ENCODE data around the gene OTUB2.

The OTUB2 gene

DNA sequence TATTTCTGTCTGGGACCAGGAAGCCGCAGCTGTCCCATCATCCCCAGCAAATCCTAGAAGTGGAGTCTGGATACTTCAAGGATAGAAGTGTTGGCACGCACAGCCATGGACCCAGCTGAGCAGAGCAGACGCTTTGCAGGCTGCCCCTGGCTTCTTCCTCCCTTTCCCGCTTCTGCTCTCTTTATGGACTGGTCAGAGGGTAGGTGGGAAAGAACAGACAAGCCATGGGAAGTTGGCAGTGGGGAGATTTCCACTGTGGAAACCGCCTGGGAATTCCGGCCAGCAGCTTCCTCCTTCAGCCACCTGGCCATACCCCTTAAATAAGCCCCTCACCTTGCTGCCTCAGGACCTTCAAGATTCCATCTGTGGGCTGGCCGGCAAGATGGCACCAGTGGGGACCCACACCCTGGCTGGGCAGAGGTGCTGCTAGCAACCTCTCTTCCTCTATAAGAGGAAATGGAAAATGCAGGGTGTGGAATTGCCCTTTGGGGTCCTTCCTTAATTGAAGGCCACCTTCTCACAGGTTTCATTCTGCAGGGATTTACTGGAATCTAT is 20.6 kb downstream of the OTUB2 start:
- H3K79me2 ChIP-seq (ENCODE audit: low read length) = no peaks in the 10 kb centered on the region
- no peaks in the 10 kb centered on the region for H3K27me3 ChIP-seq (ENCODE audit: low read depth, low read length)
- H3K9me3 ChIP-seq (ENCODE audit: insufficient read depth, low read length) = no peaks in the 10 kb centered on the region
- 0 out of 2 replicates have a peak, but pooled peaks cover 5% of the 10 kb centered on the region for H4K20me1 ChIP-seq (ENCODE audit: insufficient read depth, low read length)
- H3K27ac ChIP-seq (ENCODE audit: low read length) = no peak overlapping the region
- H3K4me3 ChIP-seq (ENCODE audit: low read length) = no peak overlapping the region
- no peak overlapping the region for H3K9ac ChIP-seq (ENCODE audit: low read length)
- H3K36me3 ChIP-seq (replicated peaks; ENCODE audit: low read depth, low read length) = peaks cover 66% of the 10 kb centered on the region
- H3K4me2 ChIP-seq (ENCODE audit: low read length) = no peak overlapping the region
- H3K4me1 ChIP-seq (ENCODE audit: low read length) = no peaks in the 10 kb centered on the region
- no peak for TF ChIP-seq EZH2phosphoT487 (IDR thresholded peaks at IDR 0.05; ENCODE audit: low read depth)
- TF ChIP-seq, protein P1, sequence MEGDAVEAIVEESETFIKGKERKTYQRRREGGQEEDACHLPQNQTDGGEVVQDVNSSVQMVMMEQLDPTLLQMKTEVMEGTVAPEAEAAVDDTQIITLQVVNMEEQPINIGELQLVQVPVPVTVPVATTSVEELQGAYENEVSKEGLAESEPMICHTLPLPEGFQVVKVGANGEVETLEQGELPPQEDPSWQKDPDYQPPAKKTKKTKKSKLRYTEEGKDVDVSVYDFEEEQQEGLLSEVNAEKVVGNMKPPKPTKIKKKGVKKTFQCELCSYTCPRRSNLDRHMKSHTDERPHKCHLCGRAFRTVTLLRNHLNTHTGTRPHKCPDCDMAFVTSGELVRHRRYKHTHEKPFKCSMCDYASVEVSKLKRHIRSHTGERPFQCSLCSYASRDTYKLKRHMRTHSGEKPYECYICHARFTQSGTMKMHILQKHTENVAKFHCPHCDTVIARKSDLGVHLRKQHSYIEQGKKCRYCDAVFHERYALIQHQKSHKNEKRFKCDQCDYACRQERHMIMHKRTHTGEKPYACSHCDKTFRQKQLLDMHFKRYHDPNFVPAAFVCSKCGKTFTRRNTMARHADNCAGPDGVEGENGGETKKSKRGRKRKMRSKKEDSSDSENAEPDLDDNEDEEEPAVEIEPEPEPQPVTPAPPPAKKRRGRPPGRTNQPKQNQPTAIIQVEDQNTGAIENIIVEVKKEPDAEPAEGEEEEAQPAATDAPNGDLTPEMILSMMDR (IDR thresholded peaks at IDR 0.05; ENCODE audit: low read depth, low read length) = no peak
- H2AFZ ChIP-seq (ENCODE audit: low read depth, low read length) = no peak overlapping the region

DNA sequence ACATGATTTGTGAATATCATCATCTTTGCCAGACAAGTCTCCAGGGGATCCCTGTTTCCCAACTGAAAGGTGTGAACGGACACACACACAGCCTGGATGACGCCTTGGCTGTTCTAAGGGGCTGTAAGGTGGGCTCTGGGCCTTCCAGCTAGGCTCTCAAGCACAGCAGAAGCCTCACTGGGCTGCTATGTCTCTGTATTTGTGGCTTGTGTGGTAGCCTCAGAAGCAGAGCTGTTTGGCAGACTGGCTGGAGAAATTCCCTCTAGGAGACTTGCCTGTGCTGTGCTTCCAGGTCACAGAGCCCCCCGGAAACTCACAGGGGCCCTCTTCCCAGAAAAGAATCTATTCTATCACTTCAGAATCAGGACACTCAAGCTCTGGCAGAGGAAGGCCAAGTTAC is 21.4 kb downstream of the OTUB2 start:
- H3K9ac ChIP-seq (ENCODE audit: low read length) = no peak overlapping the region
- H3K4me3 ChIP-seq (ENCODE audit: low read length) = no peak overlapping the region
- H4K20me1 ChIP-seq (ENCODE audit: insufficient read depth, low read length) = 0 out of 2 replicates have a peak, but pooled peaks cover 5% of the 10 kb centered on the region
- H3K27ac ChIP-seq (ENCODE audit: low read length) = no peak overlapping the region
- no peaks in the 10 kb centered on the region for H3K27me3 ChIP-seq (ENCODE audit: low read depth, low read length)
- H3K36me3 ChIP-seq (replicated peaks; ENCODE audit: low read depth, low read length) = peaks cover 74% of the 10 kb centered on the region
- TF ChIP-seq, protein P1 (IDR thresholded peaks at IDR 0.05; ENCODE audit: low read depth, low read length) = no peak
- TF ChIP-seq EZH2phosphoT487 (IDR thresholded peaks at IDR 0.05; ENCODE audit: low read depth) = no peak
- H2AFZ ChIP-seq (ENCODE audit: low read depth, low read length) = no peak overlapping the region
- H3K4me1 ChIP-seq (ENCODE audit: low read length) = no peaks in the 10 kb centered on the region
- no peak overlapping the region for H3K4me2 ChIP-seq (ENCODE audit: low read length)
- H3K79me2 ChIP-seq (ENCODE audit: low read length) = no peaks in the 10 kb centered on the region
- H3K9me3 ChIP-seq (ENCODE audit: insufficient read depth, low read length) = no peaks in the 10 kb centered on the region

DNA sequence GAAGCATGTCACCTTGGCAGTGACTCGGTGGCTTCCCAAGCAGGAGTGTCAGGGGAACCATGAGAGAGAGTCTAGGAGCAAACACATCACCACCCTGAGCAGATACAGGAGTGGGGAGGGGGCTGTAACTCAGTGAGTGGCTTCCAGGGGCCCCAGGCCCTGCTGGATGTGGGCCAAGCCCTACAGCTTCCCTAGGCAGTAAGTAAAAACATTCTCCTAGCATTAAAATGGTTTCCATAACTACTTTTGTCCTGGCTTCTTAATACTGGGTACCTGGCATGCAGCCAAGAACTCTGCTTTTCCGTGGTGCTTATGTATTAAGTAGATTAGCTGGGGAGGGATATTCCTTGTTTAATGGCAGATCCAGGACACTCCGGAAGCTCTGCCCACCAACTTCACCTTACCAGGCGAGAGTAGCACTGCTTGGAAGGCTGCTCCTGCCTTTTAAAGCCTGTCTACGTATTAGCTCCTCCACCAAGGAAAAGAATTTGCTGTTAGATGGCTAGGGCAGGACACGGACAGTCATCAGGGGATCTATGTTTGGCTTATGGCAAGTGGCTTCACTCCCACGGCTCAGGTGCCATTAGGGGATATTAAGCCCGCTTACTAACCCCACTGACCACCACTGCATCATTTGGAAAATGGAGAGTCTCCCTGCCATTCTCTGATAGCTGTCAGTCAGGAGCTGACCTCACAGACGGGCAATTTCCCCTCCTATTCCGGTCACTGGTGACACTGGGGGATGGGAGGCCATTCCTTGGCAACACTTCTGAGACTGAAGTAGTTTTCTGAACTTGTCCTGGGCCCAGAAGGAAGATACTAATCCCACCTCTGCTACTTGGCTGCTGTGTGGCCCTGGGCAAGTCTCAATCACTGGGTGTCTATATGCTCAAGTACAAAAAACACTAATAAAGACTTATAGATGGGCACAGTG is 22.8 kb downstream of the OTUB2 start:
- Histone ChIP-seq H3K9ac (ENCODE audit: low read length) (no peak overlapping the region), H4K20me1 (ENCODE audit: insufficient read depth, low read length) (0 out of 2 replicates have a peak, but pooled peaks cover 5% of the 10 kb centered on the region), H3K27ac (ENCODE audit: low read length) (no peak overlapping the region), H3K9me3 (ENCODE audit: insufficient read depth, low read length) (no peaks in the 10 kb centered on the region), H3K4me1 (ENCODE audit: low read length) (no peaks in the 10 kb centered on the region), H3K36me3 (replicated peaks; ENCODE audit: low read depth, low read length) (peaks cover 80% of the 10 kb centered on the region), H3K4me3 (ENCODE audit: low read length) (no peak overlapping the region), H3K27me3 (ENCODE audit: low read depth, low read length) (no peaks in the 10 kb centered on the region), H2AFZ (ENCODE audit: low read depth, low read length) (no peak overlapping the region), H3K4me2 (ENCODE audit: low read length) (no peak overlapping the region), H3K79me2 (ENCODE audit: low read length) (no peaks in the 10 kb centered on the region)
- no peak for TF ChIP-seq EZH2phosphoT487 (IDR thresholded peaks at IDR 0.05; ENCODE audit: low read depth)
- TF ChIP-seq, protein P1 (IDR thresholded peaks at IDR 0.05; ENCODE audit: low read depth, low read length) = no peak

DNA sequence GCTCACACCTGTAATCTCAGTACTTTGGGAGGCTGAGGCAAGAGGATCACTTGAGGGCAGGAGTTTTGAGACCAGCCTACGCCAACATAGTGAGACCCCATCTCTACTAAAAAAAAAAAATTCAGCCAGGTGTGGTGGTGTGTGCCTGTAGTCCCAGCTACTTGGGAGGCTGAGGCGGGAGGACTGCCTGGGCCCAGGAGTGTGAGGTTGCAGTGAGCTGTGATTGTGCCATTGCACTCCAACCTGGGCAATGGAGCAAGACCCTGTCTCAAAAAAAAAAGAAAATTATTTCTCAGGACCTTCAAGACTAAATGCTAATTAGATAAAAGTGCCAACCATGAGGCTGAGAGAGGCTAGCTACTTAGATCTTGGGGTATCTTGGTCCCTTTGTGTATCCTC is 23.5 kb downstream of the OTUB2 start:
- peaks cover 84% of the 10 kb centered on the region for H3K36me3 ChIP-seq (replicated peaks; ENCODE audit: low read depth, low read length)
- H3K27me3 ChIP-seq (ENCODE audit: low read depth, low read length) = no peaks in the 10 kb centered on the region
- H3K4me2 ChIP-seq (ENCODE audit: low read length) = no peak overlapping the region
- H4K20me1 ChIP-seq (ENCODE audit: insufficient read depth, low read length) = 0 out of 2 replicates have a peak, but pooled peaks cover 5% of the 10 kb centered on the region
- no peak overlapping the region for H3K27ac ChIP-seq (ENCODE audit: low read length)
- H3K9ac ChIP-seq (ENCODE audit: low read length) = no peak overlapping the region
- TF ChIP-seq EZH2phosphoT487 (IDR thresholded peaks at IDR 0.05; ENCODE audit: low read depth) = no peak
- TF ChIP-seq, protein P1 (IDR thresholded peaks at IDR 0.05; ENCODE audit: low read depth, low read length) = no peak
- H3K9me3 ChIP-seq (ENCODE audit: insufficient read depth, low read length) = no peaks in the 10 kb centered on the region
- no peak overlapping the region for H3K4me3 ChIP-seq (ENCODE audit: low read length)
- H3K79me2 ChIP-seq (ENCODE audit: low read length) = no peaks in the 10 kb centered on the region
- H3K4me1 ChIP-seq (ENCODE audit: low read length) = no peaks in the 10 kb centered on the region
- H2AFZ ChIP-seq (ENCODE audit: low read depth, low read length) = no peak overlapping the region
